Cerebellar cortex (tissue), 1 donor: Measurements from ENCODE around the gene L3MBTL2.
"Not testable (repeated sequence)": the region's sequence is repeated elsewhere in the genome, so short reads cannot be mapped to it uniquely, and the experiment has no call there.

ENCODE experiments used
- DNase-seq: peaks from one replicate; pipeline ENCODE4 v3.0.0-alpha.2; 2015; ENCODE audit warnings: low spot score

The L3MBTL2 gene

DNA sequence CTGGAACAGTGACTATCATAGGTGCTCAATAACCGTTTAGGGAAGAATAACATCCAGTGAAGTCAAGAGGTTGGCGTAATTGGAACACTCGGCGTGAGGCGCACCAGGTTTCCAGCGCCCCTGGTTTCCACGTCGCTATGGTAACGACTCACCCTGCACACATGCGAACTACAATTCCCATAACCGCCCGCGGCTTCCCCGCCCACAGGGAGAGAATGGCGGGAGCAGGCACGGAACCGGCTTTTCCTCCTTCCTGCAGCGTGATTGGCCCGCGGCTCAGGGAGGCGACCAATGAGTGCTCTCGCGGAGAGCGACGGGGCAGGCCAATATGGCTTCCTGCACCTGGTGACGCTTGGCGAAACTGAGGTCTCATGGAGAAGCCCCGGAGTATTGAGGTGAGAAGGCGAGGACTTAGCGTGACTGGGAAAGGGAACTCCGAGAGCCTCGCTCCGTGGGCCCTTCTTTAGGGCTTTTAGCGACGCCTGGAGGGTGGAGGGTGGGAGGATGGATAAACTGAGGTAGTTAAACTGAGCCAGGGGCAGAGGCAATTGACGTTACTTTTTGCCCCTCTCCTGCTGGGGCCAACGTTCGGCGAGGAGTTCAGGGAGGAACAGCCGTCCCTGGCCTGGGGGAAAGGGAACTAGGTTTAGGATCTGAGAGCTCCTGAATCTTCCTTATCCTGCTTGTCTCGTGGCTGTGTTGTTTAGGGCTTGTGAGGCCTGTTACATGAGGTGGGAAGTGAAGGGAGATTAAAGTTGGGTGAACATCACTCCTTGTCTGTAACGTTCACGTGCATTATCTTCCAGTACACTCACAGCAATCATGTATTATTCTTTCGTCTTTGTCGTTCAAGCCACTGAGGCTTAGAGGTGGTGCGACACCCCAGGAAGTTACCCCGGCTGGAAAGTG lies at the start of gene L3MBTL2:
Gene L3MBTL2 (plus strand): TSS at position 321 of the 909 bp plus-strand sequence. CDS start 51 bp downstream, at position 372.
- DNase-seq: peak; percentile 99

DNA sequence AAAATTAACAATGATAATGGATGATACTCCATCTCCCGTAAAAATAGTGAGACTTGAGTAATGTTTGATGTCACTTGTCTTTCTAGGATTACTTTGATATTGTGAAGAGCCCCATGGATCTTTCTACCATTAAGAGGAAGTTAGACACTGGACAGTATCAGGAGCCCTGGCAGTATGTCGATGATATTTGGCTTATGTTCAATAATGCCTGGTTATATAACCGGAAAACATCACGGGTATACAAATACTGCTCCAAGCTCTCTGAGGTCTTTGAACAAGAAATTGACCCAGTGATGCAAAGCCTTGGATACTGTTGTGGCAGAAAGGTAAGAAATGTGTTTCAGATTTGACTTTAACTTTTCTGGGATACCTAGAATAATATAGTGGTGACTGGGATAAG lies 48.0 kb upstream of the L3MBTL2 start:
- peak; percentile 49 for DNase-seq

DNA sequence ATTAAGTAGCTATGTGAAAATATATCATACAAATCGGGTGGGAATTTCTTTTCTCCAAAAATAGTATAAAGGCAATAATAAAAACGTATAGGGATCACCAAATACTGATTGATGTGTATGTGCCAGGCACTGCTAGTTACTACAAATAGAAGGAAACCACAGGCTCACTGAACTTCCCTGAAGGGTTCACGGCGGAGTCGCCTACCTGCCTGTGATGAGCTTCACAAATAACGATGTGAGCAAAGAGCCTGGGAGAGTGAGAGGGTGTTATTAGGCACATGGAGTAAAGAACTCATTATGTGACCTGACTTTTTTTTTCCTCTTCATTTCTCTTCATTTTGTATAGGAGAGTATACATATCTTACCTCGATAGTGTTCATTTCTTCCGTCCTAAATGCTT lies 36.0 kb upstream of the L3MBTL2 start:
- DNase-seq: no peak

DNA sequence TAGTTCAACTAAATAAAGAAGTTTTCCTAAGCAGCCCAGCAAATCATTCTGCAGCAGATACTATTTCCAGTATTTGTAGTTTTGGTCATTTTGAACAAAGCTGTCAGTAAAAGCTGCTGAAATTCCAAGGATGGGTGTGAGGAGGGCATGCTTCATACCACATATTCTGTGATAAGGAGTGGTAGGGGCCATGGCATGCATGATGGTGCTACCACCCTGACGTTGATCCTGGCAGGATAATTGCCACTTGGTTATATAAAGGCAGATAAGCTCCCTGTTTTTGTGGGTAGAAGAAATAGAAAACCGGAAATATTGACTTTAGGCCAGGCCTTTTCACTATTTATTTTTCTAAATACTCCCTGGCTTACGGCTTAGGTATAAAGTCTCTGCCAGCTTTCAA lies 33.1 kb upstream of the L3MBTL2 start:
- DNase-seq: no peak

DNA sequence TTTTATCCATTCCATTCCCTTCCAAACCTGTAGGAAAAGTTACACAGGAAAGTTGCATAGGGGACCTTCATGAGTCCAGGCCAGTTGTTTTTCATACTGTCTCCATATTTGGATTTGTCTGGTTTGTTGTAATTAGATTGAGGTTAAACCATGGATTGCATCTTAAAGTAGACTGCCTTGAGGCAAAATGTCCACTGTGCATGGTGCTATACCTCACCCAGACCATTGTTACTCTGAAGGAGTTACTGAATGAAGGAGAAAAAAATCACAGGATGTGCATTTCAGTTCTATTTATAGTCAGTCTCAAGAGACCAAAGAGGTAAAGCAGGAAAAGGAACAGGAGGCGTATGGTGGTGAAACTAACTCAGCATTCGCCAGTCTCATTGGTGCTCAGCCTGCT lies 29.6 kb upstream of the L3MBTL2 start:
- DNase-seq: no peak

DNA sequence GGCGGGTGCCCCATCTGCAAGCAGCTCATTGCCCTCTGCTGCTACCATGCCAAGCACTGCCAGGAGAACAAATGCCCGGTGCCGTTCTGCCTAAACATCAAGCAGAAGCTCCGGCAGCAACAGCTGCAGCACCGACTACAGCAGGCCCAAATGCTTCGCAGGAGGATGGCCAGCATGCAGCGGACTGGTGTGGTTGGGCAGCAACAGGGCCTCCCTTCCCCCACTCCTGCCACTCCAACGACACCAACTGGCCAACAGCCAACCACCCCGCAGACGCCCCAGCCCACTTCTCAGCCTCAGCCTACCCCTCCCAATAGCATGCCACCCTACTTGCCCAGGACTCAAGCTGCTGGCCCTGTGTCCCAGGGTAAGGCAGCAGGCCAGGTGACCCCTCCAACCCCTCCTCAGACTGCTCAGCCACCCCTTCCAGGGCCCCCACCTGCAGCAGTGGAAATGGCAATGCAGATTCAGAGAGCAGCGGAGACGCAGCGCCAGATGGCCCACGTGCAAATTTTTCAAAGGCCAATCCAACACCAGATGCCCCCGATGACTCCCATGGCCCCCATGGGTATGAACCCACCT lies 28.0 kb upstream of the L3MBTL2 start:
- no peak for DNase-seq

DNA sequence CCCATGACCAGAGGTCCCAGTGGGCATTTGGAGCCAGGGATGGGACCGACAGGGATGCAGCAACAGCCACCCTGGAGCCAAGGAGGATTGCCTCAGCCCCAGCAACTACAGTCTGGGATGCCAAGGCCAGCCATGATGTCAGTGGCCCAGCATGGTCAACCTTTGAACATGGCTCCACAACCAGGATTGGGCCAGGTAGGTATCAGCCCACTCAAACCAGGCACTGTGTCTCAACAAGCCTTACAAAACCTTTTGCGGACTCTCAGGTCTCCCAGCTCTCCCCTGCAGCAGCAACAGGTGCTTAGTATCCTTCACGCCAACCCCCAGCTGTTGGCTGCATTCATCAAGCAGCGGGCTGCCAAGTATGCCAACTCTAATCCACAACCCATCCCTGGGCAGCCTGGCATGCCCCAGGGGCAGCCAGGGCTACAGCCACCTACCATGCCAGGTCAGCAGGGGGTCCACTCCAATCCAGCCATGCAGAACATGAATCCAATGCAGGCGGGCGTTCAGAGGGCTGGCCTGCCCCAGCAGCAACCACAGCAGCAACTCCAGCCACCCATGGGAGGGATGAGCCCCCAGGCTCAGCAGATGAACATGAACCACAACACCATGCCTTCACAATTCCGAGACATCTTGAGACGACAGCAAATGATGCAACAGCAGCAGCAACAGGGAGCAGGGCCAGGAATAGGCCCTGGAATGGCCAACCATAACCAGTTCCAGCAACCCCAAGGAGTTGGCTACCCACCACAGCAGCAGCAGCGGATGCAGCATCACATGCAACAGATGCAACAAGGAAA lies 27.3 kb upstream of the L3MBTL2 start:
- DNase-seq: peak; percentile 20

DNA sequence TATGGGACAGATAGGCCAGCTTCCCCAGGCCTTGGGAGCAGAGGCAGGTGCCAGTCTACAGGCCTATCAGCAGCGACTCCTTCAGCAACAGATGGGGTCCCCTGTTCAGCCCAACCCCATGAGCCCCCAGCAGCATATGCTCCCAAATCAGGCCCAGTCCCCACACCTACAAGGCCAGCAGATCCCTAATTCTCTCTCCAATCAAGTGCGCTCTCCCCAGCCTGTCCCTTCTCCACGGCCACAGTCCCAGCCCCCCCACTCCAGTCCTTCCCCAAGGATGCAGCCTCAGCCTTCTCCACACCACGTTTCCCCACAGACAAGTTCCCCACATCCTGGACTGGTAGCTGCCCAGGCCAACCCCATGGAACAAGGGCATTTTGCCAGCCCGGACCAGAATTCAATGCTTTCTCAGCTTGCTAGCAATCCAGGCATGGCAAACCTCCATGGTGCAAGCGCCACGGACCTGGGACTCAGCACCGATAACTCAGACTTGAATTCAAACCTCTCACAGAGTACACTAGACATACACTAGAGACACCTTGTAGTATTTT lies 26.6 kb upstream of the L3MBTL2 start:
- DNase-seq: peak; percentile 78

DNA sequence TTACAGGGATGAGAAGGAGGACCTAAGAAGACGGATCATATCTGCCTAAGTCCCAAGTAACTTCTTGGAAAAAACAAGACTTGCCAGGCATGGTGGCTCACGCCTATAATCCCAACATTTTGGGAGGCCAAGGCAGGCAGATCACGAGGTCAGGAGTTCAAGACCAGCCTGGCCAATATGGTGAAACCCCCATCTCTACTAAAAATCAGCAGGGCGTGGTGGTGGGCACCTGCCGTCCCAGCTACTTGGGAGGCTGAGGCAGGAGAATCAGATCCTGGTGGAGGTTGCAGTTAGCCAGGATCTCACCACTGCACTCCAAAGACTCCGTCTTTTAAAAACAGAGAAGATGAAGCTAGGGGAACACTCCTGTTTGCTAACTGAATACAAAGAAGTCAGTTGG lies 24.8 kb upstream of the L3MBTL2 start:
- not testable (repeated sequence) for DNase-seq

DNA sequence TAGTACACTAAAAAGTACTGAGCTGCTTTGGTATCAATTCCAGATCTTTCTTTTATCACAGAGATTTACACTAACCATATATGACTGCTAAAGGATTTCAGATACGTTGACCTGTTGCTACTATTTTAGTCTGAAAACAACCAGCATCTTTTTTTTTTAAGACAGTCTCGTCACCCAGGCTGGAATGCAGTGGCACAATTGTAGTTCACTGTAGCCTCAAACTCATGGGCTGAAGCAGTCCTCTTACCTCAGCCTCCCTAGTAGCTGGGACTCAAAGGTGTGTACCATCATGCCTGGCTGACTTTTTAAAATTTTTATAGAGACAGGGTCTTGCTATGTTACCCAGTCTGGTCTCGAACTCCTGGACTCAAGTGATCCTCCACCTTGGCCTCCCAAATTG lies 24.2 kb upstream of the L3MBTL2 start:
- no peak for DNase-seq

DNA sequence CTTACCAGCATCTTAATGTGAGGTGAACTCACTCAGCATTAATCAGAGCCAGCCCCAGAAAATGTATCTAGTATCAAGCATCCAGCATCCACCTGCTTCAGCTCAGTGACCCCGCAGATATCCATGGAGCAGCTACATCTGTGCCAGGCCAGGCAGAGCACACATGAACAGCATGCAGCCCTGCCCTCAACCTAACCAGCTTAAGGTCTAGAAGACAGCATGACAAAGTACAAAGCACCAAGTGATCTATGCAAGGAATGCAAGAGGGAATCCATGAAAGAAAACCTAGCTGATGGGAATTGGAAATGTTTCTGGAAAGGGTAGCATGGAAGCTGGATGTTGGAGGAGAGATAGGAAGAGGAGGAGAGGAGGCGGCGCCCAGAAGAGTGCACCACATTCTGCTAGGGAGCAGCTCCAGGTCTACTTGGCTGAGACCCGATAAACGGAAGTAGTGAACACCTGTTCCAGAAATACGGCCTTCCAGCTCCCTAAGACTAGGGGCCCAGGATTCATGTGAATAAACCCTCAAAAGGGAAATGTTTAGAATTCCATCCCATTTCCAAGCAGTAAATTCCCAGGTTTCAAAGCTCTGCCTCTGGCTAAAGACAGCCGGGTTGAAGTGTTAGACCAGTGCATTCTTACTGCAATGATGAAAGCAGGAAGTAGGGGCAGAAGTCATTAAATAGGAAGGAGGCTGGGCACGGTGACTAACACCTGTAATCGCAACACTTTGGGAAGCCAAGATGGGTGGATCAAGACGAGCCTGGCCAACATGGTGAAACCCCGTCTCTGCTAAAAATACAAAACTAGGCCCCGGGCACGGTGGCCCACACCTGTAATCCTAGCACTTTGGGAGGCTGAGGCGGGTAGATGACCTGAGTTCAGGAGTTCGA lies 23.5 kb upstream of the L3MBTL2 start:
- DNase-seq: peak; percentile 78

DNA sequence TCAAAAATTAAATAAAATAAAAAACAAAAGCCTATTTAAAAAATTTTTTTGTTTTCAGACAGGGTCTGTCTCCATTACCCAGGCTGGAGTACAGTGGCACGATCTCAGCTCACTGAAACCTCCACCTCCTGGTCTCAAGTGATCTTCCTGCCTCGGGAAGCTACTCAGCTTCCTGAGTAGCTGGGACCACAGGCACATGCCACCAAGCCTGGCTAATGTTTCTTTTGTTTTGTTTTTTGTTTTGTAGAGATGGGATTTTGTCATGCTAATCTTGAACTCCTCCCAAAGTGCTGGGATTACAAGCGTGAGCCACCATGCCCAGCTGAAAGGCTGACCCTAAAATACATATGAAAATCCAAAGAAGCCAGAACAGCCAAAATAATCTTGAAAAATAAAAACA lies 20.4 kb upstream of the L3MBTL2 start:
- no peak for DNase-seq

DNA sequence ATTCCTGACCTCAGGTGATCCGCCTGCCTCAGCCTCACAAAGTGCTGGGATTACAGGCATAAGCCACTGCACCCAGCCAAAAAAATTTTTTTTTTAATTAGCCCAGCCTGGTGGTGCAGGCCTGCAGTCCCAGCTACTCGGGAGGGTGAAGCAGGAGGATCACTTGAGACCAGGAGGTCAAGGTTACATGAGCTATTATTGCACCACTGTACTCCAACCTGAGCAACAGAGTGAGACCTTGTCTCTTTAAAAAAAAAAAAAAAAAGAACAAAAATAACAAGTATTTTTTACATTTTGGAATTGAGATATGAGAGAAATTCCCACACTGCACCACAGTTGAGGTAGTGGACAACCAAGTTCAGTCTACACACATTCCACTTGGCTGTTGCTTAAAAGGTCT lies 13.6 kb upstream of the L3MBTL2 start:
- no peak for DNase-seq

DNA sequence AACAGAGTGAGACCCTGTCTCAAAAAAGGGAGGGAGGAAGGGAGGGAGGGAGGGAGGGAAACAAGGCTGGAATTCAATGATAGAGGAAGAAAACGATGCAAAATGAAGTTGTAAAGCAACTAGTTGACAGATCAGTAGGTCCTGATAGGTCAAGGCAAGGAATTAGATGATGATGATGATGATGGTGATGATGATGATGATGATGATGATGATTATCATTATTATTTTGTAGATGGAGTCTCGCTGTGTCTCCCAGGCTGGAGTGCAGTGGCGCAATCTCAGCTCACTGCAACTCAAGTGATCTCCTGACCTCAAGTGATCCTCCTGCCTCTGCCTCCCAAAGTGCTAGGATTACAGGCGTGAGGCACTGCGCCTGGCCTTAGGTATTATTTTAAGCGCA lies 11.3 kb upstream of the L3MBTL2 start:
- no peak for DNase-seq

DNA sequence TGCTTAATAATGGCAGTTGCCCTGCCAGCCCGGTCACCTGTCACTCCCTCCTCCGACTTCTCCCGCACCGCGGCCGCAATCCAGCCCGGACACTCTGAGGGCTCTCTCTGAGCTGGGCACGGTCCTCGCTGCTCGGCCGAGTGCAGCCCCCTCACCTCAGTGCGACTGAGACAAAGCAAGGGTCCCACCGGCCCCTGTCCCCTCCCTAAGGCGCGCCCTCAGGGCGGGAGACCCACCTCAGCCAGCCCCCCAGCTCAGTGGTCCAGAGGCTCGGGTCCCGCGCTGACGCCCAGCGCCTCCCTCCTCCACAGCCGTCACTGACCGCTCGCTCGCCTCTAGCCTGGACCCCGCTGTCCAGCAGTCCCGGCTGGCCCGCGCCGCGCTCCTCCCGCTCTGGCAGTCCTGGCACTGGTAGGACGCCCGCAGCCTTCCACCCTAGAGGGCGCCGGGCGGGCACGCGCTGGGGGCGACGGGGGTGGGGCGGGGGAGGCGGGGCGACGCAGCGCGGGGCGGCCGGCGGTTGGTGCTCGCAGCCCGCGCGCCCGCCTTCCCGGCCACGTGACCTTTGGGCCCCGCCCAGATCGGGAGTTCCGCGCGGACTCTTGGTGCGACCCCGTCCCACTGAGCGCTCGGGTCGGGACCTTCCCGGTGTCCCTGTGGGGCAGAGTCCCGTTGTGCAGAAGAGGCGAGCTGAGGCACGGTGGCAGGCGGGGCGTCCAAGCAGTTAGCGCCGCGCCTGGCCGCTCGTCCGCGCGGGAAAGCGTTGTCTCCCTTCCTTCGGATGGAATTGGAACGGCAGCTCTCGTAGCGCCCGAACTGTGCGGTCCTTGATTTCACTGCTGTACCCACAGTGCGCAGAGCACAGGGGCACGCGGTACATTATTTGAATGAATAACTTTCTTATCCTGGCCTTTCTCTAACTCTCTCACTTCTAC lies 7.8 kb upstream of the L3MBTL2 start:
- peak; percentile 74 for DNase-seq

DNA sequence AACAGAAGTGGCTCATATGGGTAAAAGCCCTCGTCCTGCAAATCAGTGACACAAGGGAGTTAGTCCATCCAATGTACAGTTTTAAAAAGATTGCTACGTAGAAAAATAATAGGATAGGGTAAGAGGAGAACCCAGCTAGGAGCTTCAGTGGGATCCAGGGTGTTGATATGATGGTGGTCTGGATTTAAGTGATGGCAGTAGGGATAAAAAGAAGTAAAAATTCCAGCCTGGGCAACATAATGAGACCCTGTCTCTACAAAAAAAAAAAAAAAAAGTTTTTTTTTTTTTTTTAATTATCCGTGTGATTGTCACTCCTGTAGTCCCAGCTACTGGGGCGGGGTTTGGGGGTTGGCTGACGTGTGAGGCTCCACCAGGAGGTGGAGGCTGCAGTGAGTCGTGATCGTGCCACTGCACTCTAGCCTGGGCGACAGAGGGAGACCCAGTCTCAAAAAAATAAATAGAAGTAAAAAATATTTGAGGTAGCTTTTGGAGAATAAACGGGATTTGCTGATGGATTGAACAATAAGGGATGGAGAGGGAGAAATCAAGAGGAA lies 7.0 kb upstream of the L3MBTL2 start:
- DNase-seq: peak; percentile 45

DNA sequence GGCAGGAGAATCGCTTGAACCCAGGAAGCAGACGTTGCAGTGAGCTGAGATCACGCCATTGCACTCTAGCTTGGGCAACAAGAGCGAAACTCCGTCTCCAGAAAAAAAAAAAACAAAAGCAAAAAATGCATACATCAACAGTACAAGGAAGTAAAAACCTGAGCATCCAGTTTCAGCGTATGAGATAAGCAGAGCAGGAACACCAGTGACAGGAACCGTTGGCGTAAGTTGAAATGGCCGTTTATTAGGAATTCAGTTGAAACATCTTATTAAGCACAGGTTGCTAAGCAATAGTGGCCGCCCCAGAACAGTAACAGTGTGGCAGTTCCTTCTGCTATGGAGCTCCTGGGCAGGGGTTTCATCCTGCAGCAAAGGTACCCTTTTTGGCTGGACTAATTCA lies 4.0 kb upstream of the L3MBTL2 start:
- no peak for DNase-seq

DNA sequence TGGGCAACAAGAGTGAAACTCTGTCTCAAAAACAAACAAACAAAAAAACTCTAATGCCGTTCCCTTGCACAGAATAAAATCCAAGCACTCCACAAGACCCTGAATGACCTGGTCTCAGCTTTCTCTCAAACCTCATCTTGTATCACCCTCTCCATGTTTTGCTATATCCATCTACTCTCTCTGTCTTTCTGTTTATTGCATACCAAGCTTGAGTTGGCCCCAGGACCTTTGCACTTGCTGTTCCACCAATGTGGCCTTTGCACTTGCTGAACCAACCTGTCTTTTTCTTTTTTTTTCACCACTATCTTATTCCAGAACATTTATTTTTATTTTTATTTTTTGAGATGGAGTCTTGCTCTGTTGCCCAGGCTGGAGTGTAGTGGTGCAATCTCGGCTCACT lies 2.0 kb upstream of the L3MBTL2 start:
- no peak for DNase-seq

DNA sequence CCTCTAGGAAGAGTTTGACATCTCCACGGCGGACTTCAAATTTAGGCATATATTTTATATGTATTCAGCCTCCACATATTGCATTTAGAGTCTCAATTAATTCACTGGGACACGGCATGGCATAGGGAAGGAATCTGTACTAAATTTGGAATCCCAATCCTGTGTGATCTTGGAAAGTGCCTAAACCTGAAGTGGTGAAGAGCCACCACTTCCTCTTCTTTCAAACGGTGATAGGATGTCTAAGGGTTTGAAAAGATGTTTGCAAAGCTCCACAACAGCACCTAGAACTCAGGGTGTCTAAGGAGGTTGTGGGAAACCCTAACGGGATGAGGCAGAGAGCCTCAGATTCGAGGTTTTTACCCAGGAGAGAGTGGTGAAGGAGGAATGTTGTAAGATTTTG lies 1.0 kb upstream of the L3MBTL2 start:
- DNase-seq: no peak

DNA sequence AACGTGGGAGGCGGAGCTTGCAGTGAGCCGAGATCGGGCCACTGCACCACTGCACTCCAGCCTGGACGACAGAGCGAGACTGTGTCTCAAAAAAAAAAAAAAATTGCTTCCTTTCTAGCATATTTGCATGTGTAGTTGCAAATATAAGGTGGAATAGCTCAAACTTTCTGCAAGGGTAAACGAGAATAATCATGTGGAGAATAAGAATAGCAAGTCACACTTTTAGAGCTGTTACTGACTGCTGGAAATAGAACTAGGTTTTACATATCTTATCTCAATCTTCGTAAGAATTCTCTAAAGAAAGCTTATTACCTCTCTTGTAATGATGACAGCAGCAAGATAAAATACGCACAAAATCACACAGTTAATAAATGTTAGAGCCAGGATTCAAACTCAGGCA lies 1.6 kb downstream of the L3MBTL2 start:
- no peak for DNase-seq
